ENCODE measurements around the gene RANBP10. TPM values are rescaled to one million over a fixed set of nuclear protein-coding genes. Genes with fewer than 3 reads are reported as not detected.

Gene RANBP10
- total RNA-seq, 1 donor from 2014 or later, result 11.4 TPM

- Histone ChIP-seq H3K4me2 (no peak overlapping the region), H4K20me1 (ENCODE audit: low read depth) (peaks cover under 1% of the 10 kb centered on the region), H2AFZ (replicated peaks) (no peak overlapping the region), H3F3A (ENCODE audit: low read depth) (no peaks in the 10 kb centered on the region), H3K4me1 (peaks cover 8% of the 10 kb centered on the region), H3K79me2 (ENCODE audit: low read depth) (no peaks in the 10 kb centered on the region), H3K27ac (no peak overlapping the region), H3K9me3 (ENCODE audit: low read depth) (no peaks in the 10 kb centered on the region), H3K27me3 (no peaks in the 10 kb centered on the region), H3K4me3 (no peak overlapping the region), H3K9ac (no peak overlapping the region), H3K36me3 (no peaks in the 10 kb centered on the region)
- Mint-ChIP-seq H3K9me3 (no peaks in the 10 kb centered on the region), H3K36me3 (peaks cover 25% of the 10 kb centered on the region), H3K27me3 (ENCODE audit: insufficient read depth, low read depth) (peaks cover 6% of the 10 kb centered on the region), H3K4me3 (no peak overlapping the region), H3K27ac (no peak overlapping the region), H3K4me1 (peaks cover 2% of the 10 kb centered on the region)
- DNase-seq (ENCODE audit: low spot score), result no peak
- TF ChIP-seq EZH2 (IDR thresholded peaks at IDR 0.05), result no peak
Measured at GRCh38 chr16:67767953-67768352, 38.4 kb downstream of the RANBP10 start.

GRCh38 chr16:67766291-67766690, 40.1 kb downstream of the RANBP10 start:
- Histone ChIP-seq H3K36me3 (no peaks in the 10 kb centered on the region), H2AFZ (replicated peaks) (no peak overlapping the region), H3K27ac (no peak overlapping the region), H3K4me3 (no peak overlapping the region), H3K9me3 (ENCODE audit: low read depth) (no peaks in the 10 kb centered on the region), H3K4me1 (peaks cover 8% of the 10 kb centered on the region), H3F3A (ENCODE audit: low read depth) (no peaks in the 10 kb centered on the region), H4K20me1 (ENCODE audit: low read depth) (peaks cover 6% of the 10 kb centered on the region), H3K4me2 (no peak overlapping the region), H3K27me3 (no peaks in the 10 kb centered on the region), H3K9ac (no peak overlapping the region), H3K79me2 (ENCODE audit: low read depth) (no peaks in the 10 kb centered on the region)
- Mint-ChIP-seq H3K27ac (peak overlapping the region; percentile 83), H3K27me3 (ENCODE audit: insufficient read depth, low read depth) (peaks cover 6% of the 10 kb centered on the region), H3K36me3 (peaks cover 20% of the 10 kb centered on the region), H3K4me1 (peaks cover 2% of the 10 kb centered on the region), H3K4me3 (no peak overlapping the region), H3K9me3 (no peaks in the 10 kb centered on the region)
- DNase-seq (ENCODE audit: low spot score), result no peak
- no peak for TF ChIP-seq EZH2phosphoT487 (IDR thresholded peaks at IDR 0.05)
- TF ChIP-seq CTCF (IDR thresholded peaks at IDR 0.05), result no peak
- TF ChIP-seq EZH2 (IDR thresholded peaks at IDR 0.05), result no peak

GRCh38 chr16:67764158-67764667, 42.1 kb downstream of the RANBP10 start:
- H3K27ac Mint-ChIP-seq, result no peak overlapping the region
- no peaks in the 10 kb centered on the region for H3K27me3 ChIP-seq
- no peaks in the 10 kb centered on the region for H3K9me3 Mint-ChIP-seq
- no peaks in the 10 kb centered on the region for H3F3A ChIP-seq (ENCODE audit: low read depth)
- H4K20me1 ChIP-seq (ENCODE audit: low read depth), result peaks cover 23% of the 10 kb centered on the region
- H2AFZ ChIP-seq (replicated peaks), result no peak overlapping the region
- H3K4me2 ChIP-seq, result no peak overlapping the region
- DNase-seq (ENCODE audit: low spot score), result no peak
- no peak overlapping the region for H3K27ac ChIP-seq
- H3K36me3 Mint-ChIP-seq, result peaks cover 19% of the 10 kb centered on the region
- peaks cover 8% of the 10 kb centered on the region for H3K4me1 ChIP-seq
- no peaks in the 10 kb centered on the region for H3K79me2 ChIP-seq (ENCODE audit: low read depth)
- no peaks in the 10 kb centered on the region for H3K9me3 ChIP-seq (ENCODE audit: low read depth)
- H3K4me3 ChIP-seq, result no peak overlapping the region
- H3K4me3 Mint-ChIP-seq, result no peak overlapping the region
- no peak overlapping the region for H3K9ac ChIP-seq
- H3K4me1 Mint-ChIP-seq, result peaks cover 2% of the 10 kb centered on the region
- peaks cover 3% of the 10 kb centered on the region for H3K27me3 Mint-ChIP-seq (ENCODE audit: insufficient read depth, low read depth)
- no peak for TF ChIP-seq EZH2phosphoT487 (IDR thresholded peaks at IDR 0.05)
- no peaks in the 10 kb centered on the region for H3K36me3 ChIP-seq

GRCh38 chr16:67763066-67763465, 43.3 kb downstream of the RANBP10 start:
- H3K9ac ChIP-seq, result no peak overlapping the region
- H3K4me3 ChIP-seq, result no peak overlapping the region
- TF ChIP-seq EZH2 (IDR thresholded peaks at IDR 0.05) (no peak), CTCF (IDR thresholded peaks at IDR 0.05) (no peak), EZH2phosphoT487 (IDR thresholded peaks at IDR 0.05) (no peak)
- Mint-ChIP-seq H3K27ac (no peak overlapping the region), H3K27me3 (ENCODE audit: insufficient read depth, low read depth) (peaks cover 3% of the 10 kb centered on the region), H3K9me3 (no peaks in the 10 kb centered on the region), H3K4me1 (peaks cover 2% of the 10 kb centered on the region), H3K36me3 (peaks cover 17% of the 10 kb centered on the region), H3K4me3 (no peak overlapping the region)
- no peak overlapping the region for H2AFZ ChIP-seq (replicated peaks)
- H3K27ac ChIP-seq, result no peak overlapping the region
- H3K4me2 ChIP-seq, result no peak overlapping the region
- no peaks in the 10 kb centered on the region for H3K27me3 ChIP-seq
- peaks cover 8% of the 10 kb centered on the region for H3K4me1 ChIP-seq
- no peak for DNase-seq (ENCODE audit: low spot score)
- no peaks in the 10 kb centered on the region for H3K79me2 ChIP-seq (ENCODE audit: low read depth)
- H3K9me3 ChIP-seq (ENCODE audit: low read depth), result no peaks in the 10 kb centered on the region
- H3K36me3 ChIP-seq, result no peaks in the 10 kb centered on the region
- H3F3A ChIP-seq (ENCODE audit: low read depth), result no peaks in the 10 kb centered on the region
- H4K20me1 ChIP-seq (ENCODE audit: low read depth), result peaks cover 23% of the 10 kb centered on the region
